PC-3 (cell line): ENCODE data around the gene SLC7A5. TPM values are rescaled to one million over a fixed set of nuclear protein-coding genes. Genes with fewer than 3 reads are reported as not detected.

Experiments
- ATAC-seq: fragments of 200-7000 bp; cut with Tn5 transposase; 2 replicates; pipeline ENCODE4 v1.9.1; 2020; ENCODE audit warnings: mild to moderate bottlenecking, moderate library complexity
- BruUV-seq: library from RNA; stranded (reverse); fragments of 400-500 nt; replicated peaks from 2 replicates; lab custom pipeline; 2021; lab: Mats Ljungman, UMichigan
- CTCF ChIA-PET: fragments of 300-600 bp; sonication (Branson Sonifier 250); formaldehyde crosslinking; loops from one replicate; lab custom pipeline; 2022; ENCODE audit warnings: antibody characterized with exemption; lab: Charles Lee
- POLR2A ChIA-PET: fragments of 300-600 bp; sonication (Branson Sonifier 250); formaldehyde crosslinking; loops from one replicate; lab custom pipeline; 2022; ENCODE audit warnings: antibody characterized with exemption; ENCODE audit not compliant: unreplicated experiment; lab: Charles Lee
- DNase-seq: peaks from one replicate; pipeline ENCODE4 v3.0.0-alpha.2; 2015
- H2AFZ ChIP-seq: fragments of 300-600 bp; sonication (generic); 2 replicates; pipeline ENCODE4 v1.6.0; 2016; ENCODE audit warnings: antibody characterized with exemption, low read length
- H3F3A ChIP-seq: fragments of 300-600 bp; sonication (generic); one replicate; pipeline ENCODE4 v1.6.0; 2017; ENCODE audit warnings: antibody characterized with exemption, low read length, control low read depth, mild to moderate bottlenecking; ENCODE audit not compliant: unreplicated experiment
- H3K27ac ChIP-seq: fragments of 300-600 bp; sonication (generic); 2 replicates; pipeline ENCODE4 v1.5.1; 2016; ENCODE audit warnings: mild to moderate bottlenecking, low read length
- H3K27me3 ChIP-seq: fragments of 300-600 bp; sonication (generic); 2 replicates; pipeline ENCODE4 v1.6.1; 2016; ENCODE audit warnings: low read length, mixed read lengths
- H3K36me3 ChIP-seq: fragments of 300-600 bp; sonication (generic); 2 replicates; pipeline ENCODE4 v1.6.1; 2016; ENCODE audit warnings: low read depth, mixed run types, low read length, mixed read lengths
- H3K4me1 ChIP-seq: fragments of 300-600 bp; sonication (generic); 2 replicates; pipeline ENCODE4 v1.5.1; 2016; ENCODE audit warnings: low read length; ENCODE audit not compliant: insufficient read depth
- H3K4me2 ChIP-seq: fragments of 300-600 bp; sonication (generic); 2 replicates; pipeline ENCODE4 v1.6.0; 2016; ENCODE audit warnings: low read length
- H3K4me3 ChIP-seq: fragments of 300-600 bp; sonication (generic); 2 replicates; pipeline ENCODE4 v1.5.1; 2016; ENCODE audit warnings: mild to moderate bottlenecking, low read length, mixed read lengths
- H3K79me2 ChIP-seq: fragments of 300-600 bp; sonication (generic); 2 replicates; pipeline ENCODE4 v1.6.1; 2017; ENCODE audit warnings: low read length, mixed read lengths
- H3K9ac ChIP-seq: fragments of 300-600 bp; sonication (generic); 2 replicates; pipeline ENCODE4 v1.6.0; 2016; ENCODE audit warnings: mild to moderate bottlenecking, low read length
- H3K9me2 ChIP-seq: fragments of 300-600 bp; sonication (generic); replicated peaks from 2 replicates; pipeline ENCODE4 v1.6.1; 2016; ENCODE audit warnings: mixed run types, low read length, mixed read lengths
- H3K9me3 ChIP-seq: fragments of 300-600 bp; sonication (generic); 2 replicates; pipeline ENCODE4 v1.6.1; 2016; ENCODE audit warnings: low read length, mixed read lengths
- H4K20me1 ChIP-seq: fragments of 300-600 bp; sonication (generic); 2 replicates; pipeline ENCODE4 v1.6.1; 2016; ENCODE audit warnings: low read length, mixed read lengths
- CTCF ChIP-seq: fragments of 300-600 bp; sonication (generic); conservative IDR thresholded peaks from 2 replicates; pipeline ENCODE4 v1.5.1; 2017; ENCODE audit warnings: antibody characterized with exemption, low read depth, mild to moderate bottlenecking, low read length
- EZH2 ChIP-seq: fragments of 300-600 bp; sonication (generic); IDR thresholded peaks from one replicate; pipeline ENCODE4 v1.6.1; 2017; ENCODE audit warnings: antibody characterized with exemption, mild to moderate bottlenecking, low read length; ENCODE audit not compliant: unreplicated experiment
- EZH2phosphoT487 ChIP-seq: fragments of 300-600 bp; sonication (generic); IDR thresholded peaks from 2 replicates; pipeline ENCODE4 v1.6.1; 2018; ENCODE audit warnings: mild to moderate bottlenecking, antibody characterized with exemption, low read length, borderline replicate concordance
- intact Hi-C: fragments of 100-400 bp; cut with micrococcal nuclease; formaldehyde crosslinking; loops from 2 replicates; pipeline ENCODE4 v1.9.0; 2023
- total RNA-seq: library from RNA; depleted of rRNA; stranded (reverse); fragments of >200 nt; gene quantifications from 2 replicates; pipeline ENCODE4 v1.2.3, GENCODE V29; 2014

Gene SLC7A5
- total RNA-seq, 1 experiment from 2014 or later = 93.2 TPM

GRCh38 chr16:87809150-87809902 lies 60.0 kb downstream of the SLC7A5 start:
- no peak for DNase-seq
- no peak overlapping the region for H3K4me2 ChIP-seq
- POLR2A ChIA-PET = no interaction called here
- H2AFZ ChIP-seq = no peak overlapping the region
- no peak overlapping the region for H3K9ac ChIP-seq
- CTCF ChIA-PET = no interaction called here
- H3K9me3 ChIP-seq = no peaks in the 10 kb centered on the region
- no peak overlapping the region for H3K27ac ChIP-seq
- H3K27me3 ChIP-seq = no peaks in the 10 kb centered on the region
- no TSS peak for BruUV-seq
- no peaks in the 10 kb centered on the region for H3K9me2 ChIP-seq
- ATAC-seq = no peak
- no peak overlapping the region for H3K4me3 ChIP-seq
- H3K4me1 ChIP-seq = peaks cover 18% of the 10 kb centered on the region
- intact Hi-C loops = no loop called here
- no peaks in the 10 kb centered on the region for H4K20me1 ChIP-seq
- TF ChIP-seq EZH2 (no peak), EZH2phosphoT487 (no peak), CTCF (no peak)
- H3K79me2 ChIP-seq = no peaks in the 10 kb centered on the region
- H3K36me3 ChIP-seq = no peaks in the 10 kb centered on the region
- H3F3A ChIP-seq = no peaks in the 10 kb centered on the region

- ChIA-PET CTCF (no interaction called here), POLR2A (no interaction called here)
- TF ChIP-seq EZH2phosphoT487 = no peak
- TF ChIP-seq CTCF = no peak
- TF ChIP-seq EZH2 = no peak
- no TSS peak for BruUV-seq
- intact Hi-C loops = no loop called here
- no peak for ATAC-seq
- Histone ChIP-seq H3K27me3 (no peaks in the 10 kb centered on the region), H2AFZ (no peak overlapping the region), H3K4me3 (no peak overlapping the region), H3K9ac (no peak overlapping the region), H4K20me1 (no peaks in the 10 kb centered on the region), H3K9me2 (no peaks in the 10 kb centered on the region), H3K4me1 (peaks cover 18% of the 10 kb centered on the region), H3K79me2 (no peaks in the 10 kb centered on the region), H3K9me3 (no peaks in the 10 kb centered on the region), H3F3A (no peaks in the 10 kb centered on the region), H3K4me2 (no peak overlapping the region), H3K27ac (no peak overlapping the region), H3K36me3 (no peaks in the 10 kb centered on the region)
- DNase-seq = no peak
Observed at GRCh38 chr16:87808108-87808507, 61.2 kb downstream of the SLC7A5 start.
